ENCODE data around the gene MMGT1.

The MMGT1 gene

GRCh38 chrX:135973548-135974278, at the start of gene MMGT1:
MMGT1 (minus strand) TSS chrX:135973988; CDS start chrX:135973675, 313 bp downstream.
- DNase-seq: peak; percentile 84

GRCh38 chrX:136021903-136022302, 48.1 kb upstream of the MMGT1 start:
- DNase-seq: no peak

DNA sequence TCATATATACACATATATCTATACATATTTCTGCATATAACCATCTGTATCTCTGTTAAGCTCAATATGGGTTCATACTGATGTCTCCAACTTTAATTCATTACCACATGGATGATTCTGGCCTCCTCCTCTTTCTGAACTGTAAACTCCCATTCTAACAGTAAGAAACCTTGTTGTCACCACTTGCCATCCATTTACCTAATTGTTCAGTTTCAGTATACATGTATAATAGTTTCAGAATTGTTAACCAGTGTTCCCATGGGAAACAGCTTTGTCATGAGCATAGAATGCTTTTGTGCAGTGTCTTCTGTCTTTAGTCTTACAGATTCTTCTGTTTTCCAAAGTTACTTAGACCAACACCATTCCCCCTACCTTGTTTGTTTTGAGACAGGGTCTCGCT, 47.4 kb upstream of the MMGT1 start:
- DNase-seq: no peak

DNA sequence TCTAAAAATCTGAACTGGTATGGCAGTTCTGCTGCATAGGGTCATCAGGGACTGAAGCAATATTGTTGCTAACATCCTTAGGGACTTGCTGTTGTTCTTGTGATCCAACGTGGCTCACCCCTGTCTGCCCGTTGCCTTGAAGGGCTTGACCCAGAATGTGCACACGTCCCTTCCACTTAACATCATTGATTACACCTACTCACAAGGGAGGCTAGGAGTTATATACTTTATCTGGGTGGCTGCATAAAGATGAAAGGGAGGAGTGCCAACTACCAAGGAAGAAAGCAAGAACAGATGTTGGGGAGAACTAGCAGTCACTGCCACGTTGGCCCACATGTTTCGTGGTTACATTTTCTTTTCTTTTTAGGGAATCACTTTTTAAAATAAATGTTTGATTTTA, 45.4 kb upstream of the MMGT1 start:
- no peak for DNase-seq

DNA sequence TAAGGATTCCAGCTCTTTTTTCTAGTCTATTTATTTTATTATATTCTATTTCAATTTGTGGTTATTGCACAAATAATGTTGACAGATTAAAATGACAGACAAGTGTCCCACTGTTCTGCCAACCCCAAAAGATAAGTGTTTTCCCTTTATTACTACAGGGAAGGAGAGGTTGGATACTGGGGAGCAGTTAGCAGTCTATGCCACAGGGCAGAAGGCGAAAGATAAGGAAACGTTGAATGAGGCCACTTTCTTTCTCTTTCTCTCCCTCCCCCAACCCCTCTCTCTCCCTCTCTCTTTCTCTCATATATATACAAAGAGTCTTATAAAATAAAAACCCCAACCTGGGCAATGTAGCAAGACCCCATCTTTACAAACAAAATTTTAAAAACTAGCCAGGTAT, 43.1 kb upstream of the MMGT1 start:
- no peak for DNase-seq

- DNase-seq: no peak
Measured at GRCh38 chrX:136015016-136015415, 41.2 kb upstream of the MMGT1 start.

- no peak for DNase-seq
Measured at GRCh38 chrX:135988245-135988644, 14.5 kb upstream of the MMGT1 start.

- no peak for DNase-seq
Measured at GRCh38 chrX:135985973-135986310, 12.2 kb upstream of the MMGT1 start.

GRCh38 chrX:135985157-135985972, 11.6 kb upstream of the MMGT1 start, which contains the start of gene SLC9A6:
SLC9A6 (plus strand) TSS chrX:135985435; CDS start chrX:135985659, 224 bp downstream.
- peak; percentile 65 for DNase-seq

DNA sequence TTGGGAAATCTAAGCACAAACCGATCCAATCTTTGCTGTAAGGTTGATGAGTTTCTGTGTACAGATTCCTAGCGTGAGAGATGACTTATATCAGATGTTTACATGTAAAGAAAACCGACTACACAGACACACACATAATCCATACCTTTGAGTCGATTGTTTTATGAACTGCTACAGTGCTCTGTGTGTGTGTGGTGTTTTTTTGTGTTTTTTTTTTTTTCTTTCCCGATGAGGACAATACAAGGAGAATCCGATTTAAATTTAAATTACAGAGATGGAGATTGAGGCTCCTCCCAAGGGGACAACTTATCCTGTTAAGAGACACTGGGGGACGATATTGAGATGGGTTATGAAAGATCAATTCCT, 11.0 kb upstream of the MMGT1 start:
- DNase-seq: no peak

DNA sequence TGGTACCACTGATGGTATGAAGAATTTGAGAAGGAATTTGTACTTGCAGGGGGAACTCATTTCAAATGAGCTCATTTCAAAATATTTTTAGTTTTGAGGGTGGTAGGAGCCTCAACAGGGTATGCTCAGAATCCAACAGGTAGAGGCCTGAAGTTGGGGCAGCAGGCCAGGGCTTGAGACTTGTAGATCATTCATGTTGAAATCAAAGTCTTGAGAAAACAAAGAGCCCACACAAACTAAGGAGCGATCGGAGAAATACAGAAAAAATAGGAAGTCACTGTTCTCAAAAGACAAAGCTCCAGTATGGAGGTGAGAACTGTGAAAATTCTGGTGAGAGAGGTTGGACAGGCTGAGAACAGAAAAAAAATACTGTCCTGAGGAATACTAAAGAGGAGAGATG, 10.5 kb upstream of the MMGT1 start:
- no peak for DNase-seq

DNA sequence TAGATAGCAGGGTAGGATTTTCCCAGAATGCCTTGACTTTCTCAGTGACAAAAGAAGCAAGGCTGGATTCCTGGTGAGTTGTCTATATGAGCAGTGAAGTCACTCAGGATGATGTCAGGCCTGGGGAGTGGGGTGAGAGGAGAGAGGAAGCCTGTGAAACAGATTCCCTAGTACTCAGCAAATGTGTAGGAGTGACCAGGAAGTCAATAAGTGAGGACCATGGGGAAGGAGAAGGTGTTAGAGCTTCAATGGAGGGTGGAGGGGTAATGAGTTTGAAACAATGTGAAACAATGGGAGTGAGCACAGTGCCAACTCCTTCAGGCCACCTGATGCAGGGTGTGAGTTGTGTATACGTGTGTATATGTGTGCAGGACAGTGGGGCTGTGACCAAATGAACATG, 9.1 kb upstream of the MMGT1 start:
- no peak for DNase-seq

GRCh38 chrX:135981668-135982067, 7.9 kb upstream of the MMGT1 start:
- DNase-seq: no peak

DNA sequence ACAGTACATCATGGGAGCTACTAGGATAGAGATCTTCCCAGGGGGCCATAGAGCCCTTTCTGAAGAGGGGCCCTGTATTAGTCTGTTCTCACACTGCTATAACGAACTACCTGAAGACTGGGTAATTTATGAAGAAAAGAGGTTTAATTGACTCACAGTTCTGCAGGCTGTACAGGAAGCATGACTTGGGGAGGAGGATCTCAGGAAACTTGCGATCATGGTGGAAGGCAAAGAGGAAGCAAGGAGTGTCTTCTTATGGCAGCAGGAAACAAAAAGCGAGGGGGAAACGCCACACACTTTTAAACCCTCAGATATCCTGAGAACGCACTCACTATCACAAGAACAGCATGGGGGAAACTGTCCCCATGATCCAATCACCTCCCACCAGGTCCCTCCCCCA, 7.2 kb upstream of the MMGT1 start:
- DNase-seq: no peak

DNA sequence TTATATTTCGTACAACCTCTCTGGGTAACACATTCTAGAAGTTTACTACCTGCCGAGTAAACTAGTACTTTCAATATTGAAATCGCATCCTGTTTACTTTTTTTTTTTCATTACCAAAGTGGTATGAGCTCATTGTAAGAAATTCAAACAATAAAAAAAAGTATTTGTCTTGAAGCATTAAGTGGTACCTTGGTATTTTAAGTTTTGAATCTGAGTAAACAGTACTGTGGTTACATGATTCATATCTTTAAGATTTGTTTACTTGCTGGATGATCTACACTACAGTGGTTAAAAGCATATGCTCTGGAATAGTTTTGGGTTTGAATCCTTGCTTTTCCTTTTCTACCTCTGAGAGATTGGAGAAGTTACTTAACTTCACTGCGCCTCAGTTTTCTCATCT, 3.8 kb upstream of the MMGT1 start:
- no peak for DNase-seq

GRCh38 chrX:135975421-135975820, 1.6 kb upstream of the MMGT1 start:
- no peak for DNase-seq

- DNase-seq: peak; percentile 84
Measured at GRCh38 chrX:135974279-135974856, 580 bp upstream of the MMGT1 start.

GRCh38 chrX:135973025-135973547, 702 bp downstream of the MMGT1 start:
- DNase-seq: no peak

- no peak for DNase-seq
Measured at GRCh38 chrX:135951291-135951690, 22.5 kb downstream of the MMGT1 start.

GRCh38 chrX:135944486-135944885, 29.3 kb downstream of the MMGT1 start:
- no peak for DNase-seq

GRCh38 chrX:135931644-135932487, 41.9 kb downstream of the MMGT1 start:
- DNase-seq: no peak

- DNase-seq: no peak
Measured at GRCh38 chrX:135927897-135928296, 45.9 kb downstream of the MMGT1 start.

DNA sequence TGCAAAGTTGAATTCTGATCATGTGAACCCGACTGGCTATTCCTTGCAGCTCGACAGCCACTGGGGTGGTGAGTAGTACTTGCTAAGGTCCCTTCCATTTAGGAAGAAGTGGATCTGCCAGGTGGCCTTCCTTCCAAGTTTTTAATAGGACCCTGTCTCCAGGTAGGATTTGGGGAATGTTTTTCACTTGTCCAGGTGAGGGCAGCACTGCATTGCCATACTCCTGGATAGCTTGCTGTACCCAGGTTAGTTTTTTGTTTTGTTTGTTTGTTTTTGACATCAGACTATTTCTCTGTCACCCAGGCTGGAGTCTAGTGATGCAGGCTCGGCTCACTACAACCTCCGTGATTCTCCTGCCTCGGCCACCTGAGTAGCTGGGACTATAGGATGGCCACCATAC, 50.4 kb downstream of the MMGT1 start:
- DNase-seq: no peak

Measured in NK-92 treated with Interleukin-12 subunit alpha and Interleukin-12 subunit beta, amount 100 ng/mL, for 24 hours (cell line).